ENCODE data around the gene ITGA1.
"Not testable (repeated sequence)": the region's sequence is repeated elsewhere in the genome, so short reads cannot be mapped to it uniquely, and the experiment has no call there.

Gene ITGA1

GRCh38 chr5:52814352-52815148 lies 26.8 kb downstream of the ITGA1 start:
- TF ChIP-seq ZFX (IDR thresholded peaks at IDR 0.05; ENCODE audit: borderline replicate concordance) (no peak), CTCF (IDR thresholded peaks at IDR 0.05) (no peak)
- H3K27ac ChIP-seq: no peak overlapping the region

GRCh38 chr5:52817818-52818217 lies 30.1 kb downstream of the ITGA1 start:
- TF ChIP-seq CTCF (IDR thresholded peaks at IDR 0.05): no peak
- TF ChIP-seq ZFX (IDR thresholded peaks at IDR 0.05; ENCODE audit: borderline replicate concordance): no peak

GRCh38 chr5:52818360-52818759 lies 30.6 kb downstream of the ITGA1 start:
- TF ChIP-seq ZFX (IDR thresholded peaks at IDR 0.05; ENCODE audit: borderline replicate concordance): no peak
- TF ChIP-seq CTCF (IDR thresholded peaks at IDR 0.05): no peak
- no peak overlapping the region for H3K27ac ChIP-seq

More at GRCh38 chr5:52817818-52818217, 30.1 kb downstream of the ITGA1 start:
- H3K27ac ChIP-seq: no peak overlapping the region

GRCh38 chr5:52818807-52819206 lies 31.1 kb downstream of the ITGA1 start:
- H3K27ac ChIP-seq: not testable (repeated sequence)

GRCh38 chr5:52821901-52822300 lies 34.2 kb downstream of the ITGA1 start:
- no peak for TF ChIP-seq CTCF (IDR thresholded peaks at IDR 0.05)
- no peak for TF ChIP-seq ZFX (IDR thresholded peaks at IDR 0.05; ENCODE audit: borderline replicate concordance)
- H3K27ac ChIP-seq: no peak overlapping the region

- H3K27ac ChIP-seq: no peak overlapping the region
- TF ChIP-seq CTCF (IDR thresholded peaks at IDR 0.05) (no peak), ZFX (IDR thresholded peaks at IDR 0.05; ENCODE audit: borderline replicate concordance) (no peak)
These were observed 34.7 kb downstream of the ITGA1 start for GRCh38 chr5:52822437-52822836.

GRCh38 chr5:52824827-52825226 lies 37.1 kb downstream of the ITGA1 start:
- TF ChIP-seq ZFX (IDR thresholded peaks at IDR 0.05; ENCODE audit: borderline replicate concordance): no peak
- no peak for TF ChIP-seq CTCF (IDR thresholded peaks at IDR 0.05)
- H3K27ac ChIP-seq: no peak overlapping the region

GRCh38 chr5:52825826-52826225 lies 38.1 kb downstream of the ITGA1 start:
- H3K27ac ChIP-seq: no peak overlapping the region
- TF ChIP-seq ZFX (IDR thresholded peaks at IDR 0.05; ENCODE audit: borderline replicate concordance): no peak
- TF ChIP-seq CTCF (IDR thresholded peaks at IDR 0.05): no peak
